Mucosa of descending colon (tissue), 3 donors: ENCODE data around the gene ORM2. TPM values are rescaled to one million over a fixed set of nuclear protein-coding genes. Genes with fewer than 3 reads are reported as not detected.

Source experiments
- ATAC-seq: fragments of 200-7000 bp; cut with Tn5 transposase; one replicate; pipeline ENCODE4 v1.9.1; 2020; ENCODE audit warnings: mild to moderate bottlenecking, moderate library complexity
- DNase-seq, 3 donors: peaks; one replicate each; pipeline ENCODE4 v3.0.0-alpha.2; 2020
- H3K36me3 ChIP-seq: fragments of 200-600 bp; one replicate; pipeline ENCODE4 v1.8.0; 2021; ENCODE audit warnings: low read depth, mild to moderate bottlenecking
- H3K4me1 ChIP-seq: fragments of 200-600 bp; one replicate; pipeline ENCODE4 v1.8.0; 2021; ENCODE audit warnings: low read depth, mild to moderate bottlenecking
- H3K4me3 ChIP-seq: fragments of 200-600 bp; one replicate; pipeline ENCODE4 v1.8.0; 2021; ENCODE audit warnings: mild to moderate bottlenecking
- H3K9me3 ChIP-seq: fragments of 200-600 bp; one replicate; pipeline ENCODE4 v1.8.0; 2021; ENCODE audit warnings: mild to moderate bottlenecking
- CTCF ChIP-seq: fragments of 200-600 bp; IDR thresholded peaks from one replicate; pipeline ENCODE4 v1.8.0; 2022; ENCODE audit warnings: antibody characterized with exemption, mild to moderate bottlenecking
- intact Hi-C, 2 donors: fragments of 100-400 bp; cut with DNase I in 1 of 2; cut with micrococcal nuclease in 1 of 2; formaldehyde crosslinking; loops; one replicate each; pipeline versions ENCODE4 v1.11.0 to v1.11.1; 2022; cut with DNase I, micrococcal nuclease
- total RNA-seq, 3 donors: library from RNA; stranded (reverse); fragmentation: NEBNext Ultra II Directional in 2 of 3; extraction: Animal tissue kit (Norgen Biotek cat#: 25700) in 2 of 3; gene quantifications; one replicate each; pipeline versions ENCODE4 v1.2.1 to v1.2.4, GENCODE V29; 2021 to 2023
- donor health status: DM: no; HTN: no; CAD: no; lungs with moderate emphysema.
- donor health status: DM: no; HTN: no; CAD: no.
- donor health status: DM: no; HTN: yes; CAD: no.

The ORM2 gene
- total RNA-seq, 3 donors from 2014 or later, result 1.0 TPM; not detected in 2

- TF ChIP-seq CTCF, result no peak
- intact Hi-C loops, result no loop called here
- peak in 2 of 3 donors; percentile 27 to 51 for DNase-seq
- no peak for ATAC-seq
- Histone ChIP-seq H3K4me3 (no peak overlapping the region), H3K4me1 (peaks cover 9% of the 10 kb centered on the region), H3K36me3 (peaks cover 3% of the 10 kb centered on the region), H3K9me3 (no peaks in the 10 kb centered on the region)
Measured at GRCh38 chr9:114375386-114376175, 45.9 kb downstream of the ORM2 start.

GRCh38 chr9:114376586-114377445 is 47.1 kb downstream of the ORM2 start:
- ATAC-seq (no peak), DNase-seq (peak in 1 of 3 donors; percentile 18)
- no peaks in the 10 kb centered on the region for H3K9me3 ChIP-seq
- H3K4me3 ChIP-seq, result no peak overlapping the region
- no peak for TF ChIP-seq CTCF
- intact Hi-C loops, result no loop called here
- peaks cover 8% of the 10 kb centered on the region for H3K36me3 ChIP-seq
- H3K4me1 ChIP-seq, result peaks cover 3% of the 10 kb centered on the region

- intact Hi-C loops, result no loop called here
- Histone ChIP-seq H3K4me1 (peaks cover 1% of the 10 kb centered on the region), H3K36me3 (peaks cover 8% of the 10 kb centered on the region), H3K4me3 (no peak overlapping the region), H3K9me3 (no peaks in the 10 kb centered on the region)
- peak in 1 of 3 donors; percentile 20 for DNase-seq
- TF ChIP-seq CTCF, result no peak
- no peak for ATAC-seq
Measured at GRCh38 chr9:114378016-114378415, 48.3 kb downstream of the ORM2 start.

- DNase-seq (no peak), ATAC-seq (no peak)
- Histone ChIP-seq H3K4me1 (peaks cover 5% of the 10 kb centered on the region), H3K9me3 (no peaks in the 10 kb centered on the region), H3K36me3 (peaks cover 8% of the 10 kb centered on the region), H3K4me3 (no peak overlapping the region)
- intact Hi-C loops, result no loop called here
- no peak for TF ChIP-seq CTCF
Measured at GRCh38 chr9:114378883-114379282, 49.2 kb downstream of the ORM2 start.

Other genes starting within 250 kb of the ORM2 start
- 10 to 100 TPM; 12.3 to 36.9 (median 13.6) TPM for gene KIF12, start 230.6 kb upstream of the ORM2 start, total RNA-seq
- 10 to 100 TPM in 1 of 3 donors, 1 to 10 TPM in 2; 3.1 to 13.6 (median 4.0) TPM for gene COL27A1, start 174.3 kb upstream of the ORM2 start, total RNA-seq
- 1 to 10 TPM in 1 of 3 donors, not detected in 2; 2.8 TPM for gene ORM1, start 6.8 kb upstream of the ORM2 start, total RNA-seq
- 10 to 100 TPM; 29.3 to 45.1 (median 44.9) TPM for gene AKNA, start 58.1 kb downstream of the ORM2 start, total RNA-seq
- 10 to 100 TPM in 1 of 3 donors, 1 to 10 TPM in 2; 2.8 to 19.1 (median 4.7) TPM for gene WHRN, start 175.6 kb downstream of the ORM2 start, total RNA-seq